Panc1 (cell line): ENCODE measurements around the gene SGSM1.

Source experiments
- CTCF ChIP-seq: fragments of 450-650 bp; IDR thresholded peaks from 2 replicates; pipeline ENCODE4 v1.5.1; 2017; ENCODE audit warnings: mild to moderate bottlenecking
- POLR2AphosphoS5 ChIP-seq: IDR thresholded peaks from 2 replicates; pipeline ENCODE4 v1.6.1; 2012; ENCODE audit warnings: mild to moderate bottlenecking, low read depth, low read length, moderate library complexity
- REST ChIP-seq, 2 experiments: IDR thresholded peaks; 2 replicates each; pipeline ENCODE4 v1.6.1; 2011 to 2012; ENCODE audit warnings: low read depth in 2 of 2, control low read depth in 1 of 2, low read length in 1 of 2, mild to moderate bottlenecking in 1 of 2, moderate library complexity in 1 of 2; ENCODE audit not compliant: insufficient read depth in 1 of 2
- TCF7L2 ChIP-seq: IDR thresholded peaks from 2 replicates; pipeline ENCODE4 v1.6.1; 2011; ENCODE audit warnings: mild to moderate bottlenecking, low read depth, low read length, inconsistent platforms

- TF ChIP-seq REST (IDR thresholded peaks at IDR 0.05; ENCODE audit: insufficient read depth in 1 of 2, low read depth in 2 of 2, low read length in 1 of 2) (no peak), CTCF (no peak), TCF7L2 (no peak), POLR2AphosphoS5 (no peak)
These were observed 25.7 kb downstream of the SGSM1 start for GRCh38 chr22:24831687-24832086.
